HG02884 (cell line): Measurements from ENCODE around the gene GPR32.
"Not testable (repeated sequence)": the region's sequence is repeated elsewhere in the genome, so short reads cannot be mapped to it uniquely, and the experiment has no call there.

Experiments
- ATAC-seq: cut with Tn5 transposase; IDR thresholded peaks from one replicate; pipeline ENCODE4 v1.9.1; 2021; ENCODE audit warnings: mild to moderate bottlenecking, moderate library complexity; ENCODE audit not compliant: unreplicated experiment

Gene GPR32

GRCh38 chr19:50779504-50780457 lies 9.5 kb downstream of the GPR32 start:
- no peak for ATAC-seq

DNA sequence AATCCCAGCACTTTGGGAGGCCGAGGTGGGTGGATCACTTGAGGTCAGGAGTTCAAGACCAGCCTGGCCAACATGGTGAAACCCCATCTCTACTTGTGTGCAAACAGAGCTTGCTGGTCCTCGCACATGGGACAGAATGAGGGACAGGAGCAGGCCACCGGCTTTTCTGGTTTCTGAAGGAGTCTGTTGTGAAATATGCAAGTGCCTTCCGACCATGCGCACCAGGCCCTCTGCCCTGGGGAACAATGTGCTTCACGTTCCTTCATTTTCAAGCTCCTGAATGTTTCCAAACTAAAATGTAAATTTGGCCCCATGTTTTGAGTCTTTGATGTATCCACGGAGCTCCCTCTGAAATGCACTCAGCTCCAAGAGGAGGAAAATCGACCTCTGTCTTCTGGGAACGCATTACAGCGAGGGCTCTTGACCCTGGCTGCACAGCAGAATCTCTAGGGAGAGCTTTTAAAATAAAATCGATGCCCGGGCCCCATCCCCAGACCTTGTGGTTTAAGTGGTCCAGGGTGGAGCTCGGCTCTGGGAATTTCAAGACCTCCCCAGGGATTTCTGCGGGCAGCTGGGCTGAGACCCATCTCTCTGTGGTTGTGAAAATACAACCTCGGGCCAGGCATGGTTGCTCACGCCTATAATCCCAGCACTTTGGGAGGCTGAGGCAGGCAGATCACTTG lies 10.6 kb downstream of the GPR32 start:
- no peak for ATAC-seq

DNA sequence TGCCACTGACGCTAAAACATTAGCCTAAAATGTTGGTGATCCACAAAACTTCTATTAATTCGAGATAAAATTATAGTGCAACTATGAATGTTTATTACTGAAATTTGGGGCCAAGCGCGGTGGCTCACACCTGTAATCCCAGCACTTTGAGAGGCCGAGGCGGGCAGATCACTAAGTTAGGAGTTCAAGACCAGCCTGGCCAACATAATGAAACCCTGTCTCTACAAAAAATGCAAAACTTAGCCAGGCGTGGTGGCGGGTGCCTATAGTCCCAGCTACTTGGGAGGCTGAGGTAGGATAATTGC lies 13.5 kb downstream of the GPR32 start:
- ATAC-seq = not testable (repeated sequence)

DNA sequence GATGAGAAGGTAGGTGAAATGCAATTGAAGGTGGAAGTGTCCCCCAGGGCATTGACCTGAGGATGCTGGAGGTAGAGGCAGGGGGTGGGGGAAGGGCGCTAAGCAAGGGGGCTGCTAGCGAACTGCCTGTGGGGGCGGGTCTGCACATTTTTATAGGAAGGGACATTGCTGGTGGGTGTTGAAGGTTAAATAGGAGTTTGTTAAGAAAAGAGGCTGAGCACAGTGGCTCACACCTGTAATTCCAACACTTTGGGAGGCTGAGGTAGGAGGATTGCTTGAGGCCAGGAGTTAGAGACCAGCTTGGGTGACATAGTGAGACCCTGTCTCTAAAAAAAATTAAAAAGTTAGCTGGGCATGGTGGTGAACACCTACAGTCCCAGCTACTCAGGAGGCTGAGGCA lies 14.4 kb downstream of the GPR32 start:
- no peak for ATAC-seq

- no peak for ATAC-seq
Measured at GRCh38 chr19:50785329-50785728, 15.1 kb downstream of the GPR32 start.

DNA sequence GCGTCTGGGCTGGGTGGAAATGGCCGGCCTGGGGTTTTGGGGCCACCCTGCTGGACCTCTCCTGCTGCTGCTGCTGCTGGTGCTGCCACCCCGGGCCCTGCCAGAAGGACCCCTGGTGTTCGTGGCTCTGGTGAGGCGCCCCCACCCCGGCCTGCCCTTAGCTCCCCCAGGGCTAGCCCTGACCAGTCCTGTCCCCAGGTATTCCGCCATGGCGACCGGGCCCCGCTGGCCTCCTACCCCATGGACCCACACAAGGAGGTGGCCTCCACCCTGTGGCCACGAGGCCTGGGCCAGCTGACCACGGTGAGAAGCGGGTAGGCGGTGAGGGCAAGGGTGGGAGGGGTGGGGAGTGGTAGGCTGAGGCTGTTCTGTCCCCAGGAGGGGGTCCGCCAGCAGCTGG lies 20.1 kb downstream of the GPR32 start, which contains the start of gene ACP4:
Gene ACP4, plus strand, starts transcription at position 20 of the 400 bp plus-strand sequence. Its CDS starts 0 bp downstream, at position 20.
- ATAC-seq = no peak

GRCh38 chr19:50790922-50791467 lies 20.7 kb downstream of the GPR32 start:
- ATAC-seq = no peak

DNA sequence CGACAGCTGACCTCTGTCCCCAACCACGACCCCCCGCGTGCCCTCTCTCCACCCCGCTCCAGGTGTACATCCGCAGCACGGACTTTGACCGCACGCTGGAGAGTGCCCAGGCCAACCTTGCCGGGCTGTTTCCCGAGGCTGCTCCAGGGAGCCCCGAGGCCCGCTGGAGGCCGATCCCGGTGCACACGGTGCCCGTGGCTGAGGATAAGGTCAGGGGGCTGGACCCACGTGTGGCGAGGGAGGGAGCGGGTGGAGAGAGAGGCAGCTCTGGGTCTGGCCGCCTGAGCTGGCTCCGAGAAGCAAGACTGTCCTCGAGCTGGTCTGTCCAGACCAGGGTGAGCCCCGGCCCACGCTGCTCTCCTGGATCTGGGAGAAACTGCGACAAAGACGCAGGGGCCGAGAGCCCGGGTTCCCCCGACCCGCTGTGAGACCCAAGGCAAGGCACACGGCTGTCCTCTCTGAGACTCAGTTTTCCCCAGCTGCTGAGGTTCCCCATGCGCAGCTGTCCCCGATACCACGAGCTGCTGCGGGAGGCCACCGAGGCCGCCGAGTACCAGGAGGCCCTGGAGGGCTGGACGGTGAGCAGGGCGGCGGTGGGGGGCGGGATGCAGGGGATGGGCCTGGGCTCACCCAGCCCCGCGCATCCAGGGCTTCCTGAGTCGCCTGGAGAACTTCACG lies 21.5 kb downstream of the GPR32 start:
- no peak for ATAC-seq

- ATAC-seq = no peak
Measured at GRCh38 chr19:50792272-50793250, 22.3 kb downstream of the GPR32 start.

DNA sequence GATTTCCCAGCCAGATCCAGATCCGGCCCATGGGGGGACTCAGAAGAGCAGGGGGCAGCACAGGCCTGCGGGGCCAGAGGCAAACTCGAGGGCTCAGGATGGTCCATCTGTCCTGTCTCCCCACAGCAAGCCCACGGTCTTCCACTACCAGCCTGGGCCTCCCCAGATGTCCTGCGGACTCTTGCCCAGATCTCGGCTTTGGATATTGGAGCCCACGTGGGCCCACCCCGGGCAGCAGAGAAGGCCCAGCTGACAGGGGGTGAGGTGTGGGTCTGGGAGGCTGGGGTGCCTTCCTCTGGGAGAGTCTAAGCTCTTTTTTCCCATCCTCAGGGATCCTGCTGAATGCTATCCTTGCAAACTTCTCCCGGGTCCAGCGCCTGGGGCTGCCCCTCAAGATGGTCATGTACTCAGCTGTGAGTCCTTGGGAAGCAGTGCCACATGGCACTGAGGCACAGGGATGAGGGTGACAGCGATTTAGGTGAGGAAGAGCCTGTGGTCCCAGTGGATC lies 23.3 kb downstream of the GPR32 start:
- no peak for ATAC-seq

- ATAC-seq = no peak
Measured at GRCh38 chr19:50794074-50794875, 24.0 kb downstream of the GPR32 start.

GRCh38 chr19:50794876-50795663 lies 24.8 kb downstream of the GPR32 start:
- no peak for ATAC-seq

DNA sequence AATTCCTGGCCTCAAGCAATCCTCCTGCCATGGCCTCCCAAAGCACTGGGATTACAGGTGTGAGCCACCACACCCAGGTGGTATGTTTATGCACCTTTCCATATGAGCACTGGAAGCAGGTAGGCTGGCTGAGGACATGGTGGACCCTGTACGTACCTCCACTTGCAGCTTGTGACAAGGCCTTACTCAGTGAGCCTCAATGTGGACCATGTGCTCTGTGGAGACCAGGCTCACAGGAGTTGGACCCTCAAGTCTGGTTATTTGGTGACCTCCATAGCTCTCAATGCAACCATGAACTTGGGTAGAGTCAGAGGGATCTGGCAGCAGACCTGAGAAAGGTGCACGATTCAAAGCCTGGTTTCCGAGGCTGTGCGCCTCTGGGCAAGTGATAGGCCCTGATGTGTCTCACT lies 25.4 kb downstream of the GPR32 start:
- ATAC-seq = no peak

GRCh38 chr19:50796128-50796633 lies 25.9 kb downstream of the GPR32 start:
- no peak for ATAC-seq

DNA sequence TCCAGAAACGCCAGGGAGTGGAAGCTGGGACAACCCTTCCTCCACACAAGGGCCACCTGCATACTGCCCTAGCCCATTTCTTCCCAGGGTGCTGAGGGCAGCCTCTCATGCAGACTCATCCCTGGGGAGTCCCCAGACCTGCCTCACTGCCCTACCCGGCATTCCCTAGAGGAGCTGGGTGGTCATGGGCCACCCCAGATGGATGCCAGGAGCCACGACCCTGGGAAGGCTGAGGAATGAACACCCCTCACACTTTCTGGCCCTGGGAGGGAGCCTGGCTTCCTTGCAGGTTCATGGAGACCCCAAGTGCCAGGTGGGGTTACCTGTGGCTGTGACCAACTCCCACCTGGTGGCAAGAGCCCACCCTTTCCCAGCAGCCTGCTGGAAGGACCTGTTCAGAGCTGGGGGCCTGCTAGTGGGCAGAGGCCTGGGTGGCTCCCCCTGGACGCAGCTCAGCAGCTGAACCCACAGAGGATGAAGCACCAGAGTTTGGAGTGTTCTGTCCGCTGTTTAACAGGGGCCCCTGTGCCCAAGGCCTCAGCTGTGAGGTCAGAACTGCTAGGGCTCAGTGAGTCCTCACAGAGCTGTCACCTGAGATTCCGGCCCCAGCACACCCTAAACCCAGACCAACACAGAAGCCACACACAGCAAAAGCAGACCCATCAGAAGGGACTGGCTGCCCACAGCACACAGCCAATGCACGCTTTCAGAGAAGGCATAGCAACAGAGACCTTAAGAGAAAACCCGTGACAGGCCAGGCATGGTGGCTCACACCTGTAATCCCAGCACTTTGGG lies 26.6 kb downstream of the GPR32 start:
- no peak for ATAC-seq

GRCh38 chr19:50797429-50797780 lies 27.1 kb downstream of the GPR32 start:
- ATAC-seq = no peak
